ENCODE data around the gene TBC1D21.

GRCh38 chr15:73840771-73841170, 32.6 kb upstream of the TBC1D21 start:
- TF ChIP-seq RFX5 (IDR thresholded peaks at IDR 0.05; ENCODE audit: low read depth, low read length) (no peak), CTCF (conservative IDR thresholded peaks at IDR 0.05; ENCODE audit: low read depth, low read length) (no peak), MAFK (IDR thresholded peaks at IDR 0.05; ENCODE audit: low read depth, low read length) (no peak), CHD1 (IDR thresholded peaks at IDR 0.05; ENCODE audit: low read depth, low read length) (no peak), RCOR1 (IDR thresholded peaks at IDR 0.05; ENCODE audit: insufficient replicate concordance, low read length) (no peak), MXI1 (IDR thresholded peaks at IDR 0.05; ENCODE audit: borderline replicate concordance, low read depth, low read length) (no peak), RAD21 (IDR thresholded peaks at IDR 0.05; ENCODE audit: low read length) (no peak), FOS (IDR thresholded peaks at IDR 0.05; ENCODE audit: low read depth, low read length) (no peak), POLR2A (IDR thresholded peaks at IDR 0.05; ENCODE audit: low read depth, low read length) (no peak), USF2 (IDR thresholded peaks at IDR 0.05; ENCODE audit: low read depth, low read length) (no peak), NFE2L2 (IDR thresholded peaks at IDR 0.05; ENCODE audit: low read depth, low read length) (no peak), BHLHE40 (IDR thresholded peaks at IDR 0.05; ENCODE audit: low read depth, low read length) (no peak), SMC3 (IDR thresholded peaks at IDR 0.05; ENCODE audit: low read depth, low read length) (no peak), CEBPB (IDR thresholded peaks at IDR 0.05; ENCODE audit: low read depth, low read length) (no peak)

Measured in IMR-90 (cell line).